ENCODE measurements around the gene ZNF827.

Gene ZNF827

GRCh38 chr4:145938618-145939440, at the start of gene ZNF827:
ZNF827 (minus strand) TSS chr4:145938823; CDS start chr4:145938407, 416 bp downstream.
- DNase-seq, result peak; percentile 59 to 62

GRCh38 chr4:145984563-145984962, 45.9 kb upstream of the ZNF827 start:
- DNase-seq, result no peak

GRCh38 chr4:145982791-145983190, 44.2 kb upstream of the ZNF827 start:
- DNase-seq, result no peak

GRCh38 chr4:145979160-145979559, 40.5 kb upstream of the ZNF827 start:
- no peak for DNase-seq

- no peak for DNase-seq
Measured at GRCh38 chr4:145976680-145977079, 38.1 kb upstream of the ZNF827 start.

GRCh38 chr4:145960012-145960411, 21.4 kb upstream of the ZNF827 start:
- no peak for DNase-seq

GRCh38 chr4:145957302-145957701, 18.7 kb upstream of the ZNF827 start:
- DNase-seq, result no peak

- peak; percentile 24 to 49 for DNase-seq
Measured at GRCh38 chr4:145956288-145956890, 17.8 kb upstream of the ZNF827 start.

- no peak for DNase-seq
Measured at GRCh38 chr4:145954924-145955339, 16.3 kb upstream of the ZNF827 start.

- DNase-seq, result no peak
Measured at GRCh38 chr4:145951931-145952330, 13.3 kb upstream of the ZNF827 start.

- no peak for DNase-seq
Measured at GRCh38 chr4:145945431-145946155, 7.0 kb upstream of the ZNF827 start.

- DNase-seq, result no peak
Measured at GRCh38 chr4:145944886-145945285, 6.3 kb upstream of the ZNF827 start.

GRCh38 chr4:145939856-145940255, 1.2 kb upstream of the ZNF827 start:
- no peak for DNase-seq

- no peak for DNase-seq
Measured at GRCh38 chr4:145939441-145939750, 773 bp upstream of the ZNF827 start.

- peak; percentile 46 to 49 for DNase-seq
Measured at GRCh38 chr4:145937971-145938611, 532 bp downstream of the ZNF827 start.

GRCh38 chr4:145936997-145937901, 1.4 kb downstream of the ZNF827 start:
- DNase-seq, result peak; percentile 48 to 56

GRCh38 chr4:145936142-145936996, 2.3 kb downstream of the ZNF827 start:
- DNase-seq, result peak; percentile 47 to 54

GRCh38 chr4:145935253-145936141, 3.1 kb downstream of the ZNF827 start:
- DNase-seq, result no peak

GRCh38 chr4:145934434-145935047, 4.1 kb downstream of the ZNF827 start:
- no peak for DNase-seq

GRCh38 chr4:145933134-145933533, 5.5 kb downstream of the ZNF827 start:
- no peak for DNase-seq
